ENCODE data around the gene CD34.
"Not testable (repeated sequence)": the region's sequence is repeated elsewhere in the genome, so short reads cannot be mapped to it uniquely, and the experiment has no call there.

The CD34 gene

DNA sequence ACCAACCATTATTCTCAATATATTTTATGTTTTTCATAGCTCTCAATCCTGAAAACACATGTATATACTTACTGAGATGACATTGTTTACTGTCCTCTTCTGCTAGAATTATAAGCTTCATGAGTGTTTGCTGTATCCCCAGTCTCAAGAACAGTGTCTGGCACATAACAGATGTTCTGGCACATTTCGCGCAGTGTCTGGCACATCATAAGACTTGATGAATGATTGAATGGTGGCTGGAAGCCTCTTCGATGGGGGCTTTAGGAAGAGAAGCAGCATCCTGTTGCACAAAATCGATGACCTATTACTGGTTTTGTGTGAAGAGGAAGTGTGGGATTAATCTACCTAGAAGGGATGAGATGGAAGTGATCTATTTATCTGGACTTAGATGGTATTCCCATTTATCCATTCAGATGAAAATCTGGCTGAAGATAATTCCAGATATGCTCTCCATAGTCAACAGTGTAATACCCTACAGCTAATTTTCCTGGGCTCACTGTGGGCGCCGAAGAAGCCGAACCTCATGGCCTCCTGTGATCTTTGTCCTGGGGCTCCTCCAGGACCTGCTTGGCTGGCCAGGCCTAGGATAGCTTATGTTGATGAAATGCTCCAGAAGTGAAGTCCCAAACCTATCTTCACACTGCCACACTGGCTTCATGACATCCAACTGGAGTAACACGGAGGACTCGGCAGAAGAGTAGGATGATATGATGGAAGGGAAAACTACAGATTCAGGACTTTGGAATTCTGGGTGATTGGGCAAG lies 26.5 kb downstream of the CD34 start:
- no peak overlapping the region for H3K4me3 ChIP-seq (ENCODE audit: low read length)
- peaks cover 21% of the 10 kb centered on the region for H3K4me1 ChIP-seq (ENCODE audit: control insufficient read depth, insufficient read depth, low read length)
- DNase-seq (ENCODE audit: low read depth), result no peak
- no peaks in the 10 kb centered on the region for H3K36me3 ChIP-seq (ENCODE audit: control insufficient read depth, insufficient read depth, low read length, severe bottlenecking)
- peak overlapping the region; percentile 48 for H3K9ac ChIP-seq (ENCODE audit: low read length)
- H3K9me3 ChIP-seq (ENCODE audit: control insufficient read depth, low read length), result no peaks in the 10 kb centered on the region
- no peaks in the 10 kb centered on the region for H3K27me3 ChIP-seq (replicated peaks; ENCODE audit: control insufficient read depth, insufficient read depth, low read length)

DNA sequence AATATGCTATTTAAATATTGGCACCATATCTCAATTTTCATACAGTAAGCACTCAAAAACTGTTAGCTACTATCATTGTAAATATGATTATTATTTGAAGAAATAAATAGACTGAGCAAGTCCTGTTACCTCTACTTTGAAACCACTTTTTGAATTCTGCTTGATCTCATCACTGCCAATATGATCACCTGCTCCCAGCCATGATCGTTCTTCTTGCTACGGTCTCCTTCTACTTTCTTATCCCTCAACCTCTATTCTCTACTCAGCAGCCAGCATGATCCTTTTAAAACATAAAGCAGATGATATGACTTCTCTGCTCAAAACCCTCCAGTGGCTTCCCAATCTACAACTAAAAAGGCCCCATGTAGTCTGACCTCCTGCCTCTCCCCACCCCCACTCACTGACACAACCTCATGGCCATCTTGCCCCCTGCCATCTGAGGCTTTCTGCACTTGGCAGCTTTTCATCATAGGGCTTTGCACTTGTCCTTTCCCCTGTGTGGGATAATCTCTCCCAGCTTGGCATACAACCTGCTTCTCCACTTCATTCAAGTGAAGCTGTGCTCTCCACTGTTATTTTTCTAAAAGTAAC lies 27.2 kb downstream of the CD34 start:
- Histone ChIP-seq H3K9me3 (ENCODE audit: control insufficient read depth, low read length) (no peaks in the 10 kb centered on the region), H3K27me3 (replicated peaks; ENCODE audit: control insufficient read depth, insufficient read depth, low read length) (no peaks in the 10 kb centered on the region), H3K4me1 (ENCODE audit: control insufficient read depth, insufficient read depth, low read length) (peaks cover 14% of the 10 kb centered on the region), H3K4me3 (ENCODE audit: low read length) (no peak overlapping the region), H3K9ac (ENCODE audit: low read length) (no peak overlapping the region), H3K36me3 (ENCODE audit: control insufficient read depth, insufficient read depth, low read length, severe bottlenecking) (no peaks in the 10 kb centered on the region)
- no peak for DNase-seq (ENCODE audit: low read depth)

DNA sequence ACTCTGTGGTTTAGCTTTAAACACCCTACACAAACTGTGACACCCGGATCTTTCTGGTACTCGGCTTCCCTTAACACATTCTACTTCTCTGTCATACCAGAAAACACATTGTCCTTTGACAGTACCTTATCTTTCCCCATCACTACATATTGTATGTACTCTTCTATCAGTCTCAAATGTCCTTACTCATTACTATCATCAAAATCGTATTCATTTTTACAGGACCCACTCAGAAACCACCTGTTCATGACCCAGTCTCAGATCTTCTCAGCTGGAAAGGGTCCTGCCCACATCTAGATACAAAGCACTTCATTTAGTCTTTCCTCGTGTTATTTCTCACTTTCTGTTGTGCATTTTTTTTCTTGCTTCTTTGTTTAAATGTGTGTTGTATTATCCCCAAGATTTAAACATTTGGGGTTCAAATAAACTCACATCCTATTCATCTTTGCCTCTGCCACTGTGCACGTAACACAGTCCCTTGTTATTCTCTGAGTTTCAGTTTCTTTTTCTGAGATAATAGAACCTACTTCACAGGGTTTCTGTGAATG lies 27.7 kb downstream of the CD34 start:
- Histone ChIP-seq H3K4me3 (ENCODE audit: low read length) (no peak overlapping the region), H3K36me3 (ENCODE audit: control insufficient read depth, insufficient read depth, low read length, severe bottlenecking) (no peaks in the 10 kb centered on the region)

DNA sequence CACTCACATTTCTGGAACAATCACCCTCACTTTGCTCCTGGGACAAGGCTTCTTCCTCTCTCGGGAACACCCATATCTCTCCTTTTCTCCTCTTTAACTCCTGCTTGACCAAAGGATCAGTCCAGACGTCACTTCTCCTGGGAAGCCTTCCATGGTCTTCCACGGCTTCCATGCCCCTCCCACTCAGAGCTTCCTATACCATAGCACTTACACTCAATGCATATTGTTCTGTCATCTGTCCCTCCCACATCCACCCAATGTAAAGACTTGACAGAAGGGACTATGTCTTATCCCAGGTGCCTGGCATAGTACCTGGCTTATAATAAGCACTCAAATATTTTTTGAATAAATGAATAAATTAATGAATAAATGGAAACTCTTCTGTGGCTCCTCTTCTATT lies 28.2 kb downstream of the CD34 start:
- Histone ChIP-seq H3K9ac (ENCODE audit: low read length) (no peak overlapping the region), H3K27me3 (replicated peaks; ENCODE audit: control insufficient read depth, insufficient read depth, low read length) (no peaks in the 10 kb centered on the region), H3K36me3 (ENCODE audit: control insufficient read depth, insufficient read depth, low read length, severe bottlenecking) (no peaks in the 10 kb centered on the region), H3K4me3 (ENCODE audit: low read length) (no peak overlapping the region), H3K9me3 (ENCODE audit: control insufficient read depth, low read length) (no peaks in the 10 kb centered on the region), H3K4me1 (ENCODE audit: control insufficient read depth, insufficient read depth, low read length) (peaks cover 6% of the 10 kb centered on the region)
- DNase-seq (ENCODE audit: low read depth), result no peak

More for the DNA sequence above, 27.7 kb downstream of the CD34 start:
- no peak for DNase-seq (ENCODE audit: low read depth)
- peaks cover 8% of the 10 kb centered on the region for H3K4me1 ChIP-seq (ENCODE audit: control insufficient read depth, insufficient read depth, low read length)
- H3K9me3 ChIP-seq (ENCODE audit: control insufficient read depth, low read length), result no peaks in the 10 kb centered on the region
- H3K27me3 ChIP-seq (replicated peaks; ENCODE audit: control insufficient read depth, insufficient read depth, low read length), result no peaks in the 10 kb centered on the region
- no peak overlapping the region for H3K9ac ChIP-seq (ENCODE audit: low read length)

DNA sequence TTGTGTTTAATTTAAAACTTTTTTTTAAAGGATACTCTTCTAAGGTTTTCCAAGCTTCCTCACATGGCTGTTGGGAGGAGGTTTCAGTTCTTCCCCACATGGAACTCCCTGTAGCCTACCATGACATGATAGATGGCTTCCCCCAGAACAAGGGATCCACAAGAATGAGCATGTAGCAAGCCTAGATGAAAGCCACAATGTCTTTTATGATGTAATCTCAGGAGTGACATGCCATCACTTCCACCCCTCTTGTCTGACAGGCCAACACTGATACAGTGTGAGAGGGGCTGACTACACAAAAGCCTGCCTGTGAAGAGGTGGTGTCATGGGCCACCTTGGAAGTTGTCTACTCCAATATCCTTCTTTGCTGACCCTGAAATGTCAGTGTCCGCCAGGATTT lies 32.0 kb downstream of the CD34 start:
- H3K36me3 ChIP-seq (ENCODE audit: control insufficient read depth, insufficient read depth, low read length, severe bottlenecking), result no peaks in the 10 kb centered on the region
- H3K27me3 ChIP-seq (replicated peaks; ENCODE audit: control insufficient read depth, insufficient read depth, low read length), result no peaks in the 10 kb centered on the region
- H3K9me3 ChIP-seq (ENCODE audit: control insufficient read depth, low read length), result no peaks in the 10 kb centered on the region
- no peak for DNase-seq (ENCODE audit: low read depth)
- H3K4me3 ChIP-seq (ENCODE audit: low read length), result no peak overlapping the region
- H3K4me1 ChIP-seq (ENCODE audit: control insufficient read depth, insufficient read depth, low read length), result no peaks in the 10 kb centered on the region
- no peak overlapping the region for H3K9ac ChIP-seq (ENCODE audit: low read length)

DNA sequence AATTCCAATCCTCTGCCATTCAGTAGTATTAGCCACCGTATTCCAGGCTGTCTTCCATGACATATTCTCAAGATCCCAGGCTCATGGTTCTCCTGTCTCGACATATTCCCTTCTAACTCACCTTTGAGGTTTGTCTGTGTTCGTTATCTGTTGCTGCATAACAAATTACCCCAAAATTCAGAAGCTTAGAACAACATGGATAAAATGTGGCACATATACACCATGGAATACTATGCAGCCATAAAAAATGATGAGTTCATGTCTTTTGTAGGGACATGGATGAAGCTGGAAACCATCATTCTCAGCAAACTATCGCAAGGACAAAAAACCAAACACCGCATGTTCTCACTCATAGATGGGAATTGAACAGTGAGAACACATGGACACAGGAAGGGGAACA lies 33.0 kb downstream of the CD34 start:
- DNase-seq (ENCODE audit: low read depth); H3K36me3 ChIP-seq (ENCODE audit: control insufficient read depth, insufficient read depth, low read length, severe bottlenecking); H3K9me3 ChIP-seq (ENCODE audit: control insufficient read depth, low read length); H3K4me1 ChIP-seq (ENCODE audit: control insufficient read depth, insufficient read depth, low read length); H3K4me3 ChIP-seq (ENCODE audit: low read length); H3K9ac ChIP-seq (ENCODE audit: low read length); H3K27me3 ChIP-seq (replicated peaks; ENCODE audit: control insufficient read depth, insufficient read depth, low read length): not testable (repeated sequence)

DNA sequence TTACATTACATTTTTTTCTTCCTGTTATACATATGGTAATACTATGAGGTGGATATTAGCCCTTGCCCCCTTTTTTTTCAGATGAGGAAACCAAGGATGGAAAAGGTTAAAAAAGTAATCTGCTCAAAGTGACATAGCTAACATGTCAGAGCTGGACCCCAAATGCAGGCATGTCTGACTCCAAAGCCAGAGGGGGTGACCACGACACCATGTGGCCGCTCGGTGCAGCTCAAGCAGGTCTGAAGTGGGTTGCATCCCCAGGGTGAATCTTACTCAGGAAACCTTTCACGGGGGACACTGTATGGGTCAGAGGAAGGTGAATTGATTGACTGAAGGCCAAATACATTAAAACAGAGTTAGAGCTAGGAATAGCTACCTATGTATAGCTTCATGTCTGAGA lies 34.8 kb downstream of the CD34 start:
- Histone ChIP-seq H3K4me3 (ENCODE audit: low read length) (no peak overlapping the region), H3K4me1 (ENCODE audit: control insufficient read depth, insufficient read depth, low read length) (no peaks in the 10 kb centered on the region), H3K9me3 (ENCODE audit: control insufficient read depth, low read length) (no peaks in the 10 kb centered on the region), H3K9ac (ENCODE audit: low read length) (no peak overlapping the region), H3K27me3 (replicated peaks; ENCODE audit: control insufficient read depth, insufficient read depth, low read length) (no peaks in the 10 kb centered on the region), H3K36me3 (ENCODE audit: control insufficient read depth, insufficient read depth, low read length, severe bottlenecking) (no peaks in the 10 kb centered on the region)
- no peak for DNase-seq (ENCODE audit: low read depth)

DNA sequence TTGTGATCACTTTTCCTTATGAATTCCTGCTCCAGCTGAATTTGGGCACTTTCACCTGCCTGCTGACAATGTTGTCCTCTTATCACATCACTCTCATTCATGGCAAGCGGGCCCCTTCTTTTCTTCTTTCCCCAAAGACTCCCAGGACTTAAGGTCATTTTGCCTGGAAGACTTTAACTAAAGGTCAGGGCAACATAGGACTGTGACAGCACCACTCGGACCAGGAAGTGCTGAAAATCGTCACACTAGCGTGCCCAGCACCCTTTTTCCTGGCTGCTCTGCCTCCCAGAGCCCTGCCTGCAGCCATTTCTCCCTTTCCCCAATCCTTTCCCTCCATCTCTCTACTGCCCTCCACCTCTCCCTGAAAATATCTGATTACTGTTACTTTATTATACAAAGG lies 35.4 kb downstream of the CD34 start:
- no peaks in the 10 kb centered on the region for H3K9me3 ChIP-seq (ENCODE audit: control insufficient read depth, low read length)
- no peaks in the 10 kb centered on the region for H3K27me3 ChIP-seq (replicated peaks; ENCODE audit: control insufficient read depth, insufficient read depth, low read length)
- H3K36me3 ChIP-seq (ENCODE audit: control insufficient read depth, insufficient read depth, low read length, severe bottlenecking), result no peaks in the 10 kb centered on the region
- H3K4me1 ChIP-seq (ENCODE audit: control insufficient read depth, insufficient read depth, low read length), result no peaks in the 10 kb centered on the region
- H3K4me3 ChIP-seq (ENCODE audit: low read length), result no peak overlapping the region
- no peak overlapping the region for H3K9ac ChIP-seq (ENCODE audit: low read length)
- DNase-seq (ENCODE audit: low read depth), result no peak

DNA sequence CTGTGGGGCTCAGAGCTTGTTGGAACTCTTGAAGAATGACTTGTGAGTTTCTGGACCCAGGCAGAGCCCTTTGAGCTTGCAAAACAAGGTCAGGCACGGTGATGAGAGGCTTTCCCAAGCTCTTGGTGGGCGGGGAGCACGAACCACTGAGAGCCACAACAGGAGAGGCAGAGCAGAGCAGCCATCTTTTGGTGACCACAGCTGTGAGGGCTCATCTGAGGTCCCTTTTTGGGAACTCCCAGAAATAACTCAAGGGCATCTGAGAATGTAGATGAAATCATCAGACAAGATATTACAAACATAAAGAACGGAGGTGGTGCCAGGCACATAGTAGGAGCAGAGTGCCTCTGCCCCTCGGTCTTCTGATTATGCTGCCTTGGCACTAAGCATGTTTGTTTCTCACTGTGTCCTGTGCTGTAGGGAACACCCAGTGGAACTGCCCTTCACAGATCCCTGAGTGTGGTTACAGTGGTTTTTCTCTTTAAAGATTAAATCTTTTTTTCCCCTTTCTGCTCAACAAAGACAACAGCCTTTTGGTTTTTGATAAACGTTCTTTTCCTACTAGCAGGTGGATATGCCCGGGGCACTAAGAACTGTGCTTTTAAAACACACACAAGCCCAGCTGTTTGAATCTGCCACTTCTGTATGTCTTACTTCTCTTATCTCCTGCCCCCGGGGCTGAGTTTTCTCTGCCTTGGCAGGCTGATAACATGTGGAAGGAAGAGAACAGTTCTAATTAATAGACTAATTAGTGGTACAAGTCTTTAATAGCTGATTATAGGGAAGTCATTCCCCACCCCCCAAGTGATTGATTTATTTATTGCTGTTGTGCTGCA lies 37.7 kb downstream of the CD34 start:
- no peaks in the 10 kb centered on the region for H3K27me3 ChIP-seq (replicated peaks; ENCODE audit: control insufficient read depth, insufficient read depth, low read length)
- no peaks in the 10 kb centered on the region for H3K4me1 ChIP-seq (ENCODE audit: control insufficient read depth, insufficient read depth, low read length)
- no peak overlapping the region for H3K4me3 ChIP-seq (ENCODE audit: low read length)
- H3K36me3 ChIP-seq (ENCODE audit: control insufficient read depth, insufficient read depth, low read length, severe bottlenecking), result no peaks in the 10 kb centered on the region
- no peak overlapping the region for H3K9ac ChIP-seq (ENCODE audit: low read length)
- DNase-seq (ENCODE audit: low read depth), result no peak
- H3K9me3 ChIP-seq (ENCODE audit: control insufficient read depth, low read length), result no peaks in the 10 kb centered on the region

DNA sequence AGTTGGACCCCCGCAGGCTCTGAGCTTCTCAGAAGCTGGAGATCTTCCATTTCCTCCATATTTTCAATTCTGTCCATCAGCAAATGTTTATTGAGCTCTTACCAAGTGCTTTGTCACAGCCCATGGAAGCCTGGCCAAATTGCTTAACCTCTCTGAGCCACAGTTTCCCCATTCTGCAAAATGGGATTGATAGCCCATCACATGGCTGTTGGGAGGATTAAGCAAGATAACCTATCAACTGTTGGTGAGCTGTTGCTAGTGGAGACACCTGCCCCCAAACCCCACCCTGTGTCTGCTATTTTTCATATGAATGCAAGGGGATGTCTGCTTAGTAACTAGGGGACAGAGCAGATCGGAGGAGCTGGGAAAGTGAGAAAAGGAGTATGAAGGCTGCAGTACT lies 38.3 kb downstream of the CD34 start:
- no peaks in the 10 kb centered on the region for H3K9me3 ChIP-seq (ENCODE audit: control insufficient read depth, low read length)
- H3K4me1 ChIP-seq (ENCODE audit: control insufficient read depth, insufficient read depth, low read length), result peaks cover 5% of the 10 kb centered on the region
- no peak for DNase-seq (ENCODE audit: low read depth)
- H3K27me3 ChIP-seq (replicated peaks; ENCODE audit: control insufficient read depth, insufficient read depth, low read length), result no peaks in the 10 kb centered on the region
- no peaks in the 10 kb centered on the region for H3K36me3 ChIP-seq (ENCODE audit: control insufficient read depth, insufficient read depth, low read length, severe bottlenecking)
- H3K4me3 ChIP-seq (ENCODE audit: low read length), result no peak overlapping the region
- no peak overlapping the region for H3K9ac ChIP-seq (ENCODE audit: low read length)

DNA sequence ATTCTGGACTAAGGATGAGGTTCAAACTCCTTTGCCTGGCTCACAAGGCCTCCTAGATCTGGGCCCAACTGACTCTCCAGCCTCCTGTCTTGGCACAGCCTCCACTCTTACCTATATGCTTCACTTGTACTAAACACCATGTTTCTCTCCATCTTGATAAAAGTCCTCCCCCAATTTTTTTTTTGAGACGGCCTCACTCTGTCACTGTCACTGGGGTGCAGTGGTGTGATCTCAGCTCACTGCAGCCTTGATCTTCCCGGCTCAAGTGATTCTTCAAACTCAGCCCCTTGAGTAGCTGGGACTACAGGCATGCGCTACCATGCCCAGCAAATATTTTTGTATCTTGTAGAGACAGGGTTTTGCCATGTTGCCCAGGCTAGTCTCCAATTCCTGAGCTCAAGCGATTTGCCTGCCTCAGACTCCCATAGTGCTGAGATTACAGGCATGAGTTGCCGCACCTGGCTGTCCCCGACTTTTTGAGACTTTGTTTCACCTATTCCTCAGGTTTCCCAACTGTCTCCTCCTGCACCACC lies 39.7 kb downstream of the CD34 start:
- no peak for DNase-seq (ENCODE audit: low read depth)
- Histone ChIP-seq H3K4me3 (ENCODE audit: low read length) (no peak overlapping the region), H3K36me3 (ENCODE audit: control insufficient read depth, insufficient read depth, low read length, severe bottlenecking) (no peaks in the 10 kb centered on the region)

More for the DNA sequence above, 39.7 kb downstream of the CD34 start:
- H3K27me3 ChIP-seq (replicated peaks; ENCODE audit: control insufficient read depth, insufficient read depth, low read length), result no peaks in the 10 kb centered on the region
- no peak overlapping the region for H3K9ac ChIP-seq (ENCODE audit: low read length)
- peaks cover 8% of the 10 kb centered on the region for H3K4me1 ChIP-seq (ENCODE audit: control insufficient read depth, insufficient read depth, low read length)
- no peaks in the 10 kb centered on the region for H3K9me3 ChIP-seq (ENCODE audit: control insufficient read depth, low read length)

Data from adipocyte (in vitro differentiated cells).